ENCODE data around the gene CALU. TPM values are rescaled to one million over a fixed set of nuclear protein-coding genes. Genes with fewer than 3 reads are reported as not detected.

Gene CALU
- total and polyA plus RNA-seq, 2 donors (not counting 1 experiment from before 2014, with no cell fraction given): 5.1 to 11.2 TPM

DNA sequence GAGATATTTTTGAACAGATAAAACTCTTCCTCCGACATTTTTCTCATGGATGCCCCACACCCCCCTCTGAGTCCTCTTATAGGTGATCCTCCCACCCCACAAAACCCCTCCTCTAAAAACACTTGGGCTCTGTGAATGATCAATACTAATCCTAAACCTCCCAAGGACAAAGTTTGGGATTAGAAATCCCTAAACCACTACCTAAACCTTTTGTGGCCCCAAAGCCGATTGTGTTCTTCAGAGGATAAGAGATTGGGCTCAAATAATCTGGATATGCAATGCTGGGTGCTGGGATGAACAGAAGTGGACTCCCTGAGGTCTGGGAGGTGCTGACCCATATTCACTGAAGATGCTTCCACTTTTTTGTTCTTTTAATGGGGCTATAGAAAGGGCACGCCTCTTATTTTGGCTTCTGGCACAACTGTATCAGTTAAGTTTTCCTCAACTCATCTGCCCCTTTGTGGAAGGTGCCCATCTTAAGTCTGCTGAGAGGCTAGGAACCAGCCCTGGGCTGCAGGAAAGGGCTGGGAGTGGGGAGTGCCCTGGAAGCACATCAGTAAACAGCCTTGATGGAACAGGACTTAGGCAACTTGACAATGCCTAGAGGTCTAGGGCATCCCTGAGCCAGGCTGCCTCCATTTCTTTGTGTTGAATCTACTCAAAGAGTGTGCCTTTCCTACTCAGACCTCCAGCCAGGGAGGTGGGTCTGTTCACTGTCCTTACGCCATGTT is 36.8 kb downstream of the CALU start, which contains the start of gene OPN1SW:
OPN1SW (minus strand) TSS at position 51 of the 731 bp plus-strand sequence; CDS start at position 38, 13 bp downstream.
- Histone ChIP-seq H4K20me1 (ENCODE audit: control insufficient read depth, insufficient read depth, low read length, poor library complexity, severe bottlenecking) (no peaks in the 10 kb centered on the region), H2AFZ (ENCODE audit: insufficient read depth, low read depth, low read length, poor library complexity, severe bottlenecking) (no peak within 1 kb of the TSS), H3K4me1 (ENCODE audit: control insufficient read depth in 2 of 2, insufficient read depth in 2 of 2, low read length in 2 of 2) (no peaks in the 10 kb centered on the region), H3K27ac (ENCODE audit: low read length in 2 of 2) (no peak within 1 kb of the TSS), H3K9me3 (ENCODE audit: control extremely low read depth in 1 of 3, control insufficient read depth in 2 of 3, insufficient read depth in 1 of 3, low read length in 2 of 3) (peaks cover 2 to 7% (median 3%) of the 10 kb centered on the region in 3 donors), H3K9ac (ENCODE audit: low read length) (no peak within 1 kb of the TSS), H3K79me2 (ENCODE audit: control insufficient read depth, insufficient read depth, low read length) (no peaks in the 10 kb centered on the region), H3K4me2 (replicated peaks; ENCODE audit: low read depth, low read length, poor library complexity, severe bottlenecking) (no peak within 1 kb of the TSS), H3K27me3 (replicated peaks in 1 of 4; ENCODE audit: control extremely low read depth in 1 of 4, control insufficient read depth in 3 of 4, insufficient read depth in 4 of 4, low read length in 3 of 4) (peaks cover 0 to 5% (median 2%) of the 10 kb centered on the region in 4 experiments), H3K36me3 (replicated peaks in 1 of 2; ENCODE audit: control extremely low read depth in 1 of 2, control insufficient read depth in 1 of 2, extremely low read depth in 1 of 2, insufficient read depth in 2 of 2, low read length in 1 of 2) (peaks cover 0 to 20% of the 10 kb centered on the region in 2 experiments), H3K4me3 (ENCODE audit: control extremely low read depth in 1 of 5, extremely low read depth in 1 of 5, insufficient read depth in 1 of 5, low read depth in 2 of 5, low read length in 4 of 5) (no peak within 1 kb of the TSS)
- WGBS (ENCODE audit: insufficient coverage): 100% methylated on average over 2 of the region's 4 CpGs
- ChIA-PET POLR2A (no interaction called here), CTCF (no interaction called here)
- Mint-ChIP-seq H3K27me3 (peaks cover 7% of the 10 kb centered on the region), H3K27ac (no peak within 1 kb of the TSS), H3K4me3 (no peak within 1 kb of the TSS), H3K4me1 (no peaks in the 10 kb centered on the region), H3K9me3 (ENCODE audit: insufficient read depth) (peaks cover 7% of the 10 kb centered on the region)
- TF ChIP-seq, protein P1, sequence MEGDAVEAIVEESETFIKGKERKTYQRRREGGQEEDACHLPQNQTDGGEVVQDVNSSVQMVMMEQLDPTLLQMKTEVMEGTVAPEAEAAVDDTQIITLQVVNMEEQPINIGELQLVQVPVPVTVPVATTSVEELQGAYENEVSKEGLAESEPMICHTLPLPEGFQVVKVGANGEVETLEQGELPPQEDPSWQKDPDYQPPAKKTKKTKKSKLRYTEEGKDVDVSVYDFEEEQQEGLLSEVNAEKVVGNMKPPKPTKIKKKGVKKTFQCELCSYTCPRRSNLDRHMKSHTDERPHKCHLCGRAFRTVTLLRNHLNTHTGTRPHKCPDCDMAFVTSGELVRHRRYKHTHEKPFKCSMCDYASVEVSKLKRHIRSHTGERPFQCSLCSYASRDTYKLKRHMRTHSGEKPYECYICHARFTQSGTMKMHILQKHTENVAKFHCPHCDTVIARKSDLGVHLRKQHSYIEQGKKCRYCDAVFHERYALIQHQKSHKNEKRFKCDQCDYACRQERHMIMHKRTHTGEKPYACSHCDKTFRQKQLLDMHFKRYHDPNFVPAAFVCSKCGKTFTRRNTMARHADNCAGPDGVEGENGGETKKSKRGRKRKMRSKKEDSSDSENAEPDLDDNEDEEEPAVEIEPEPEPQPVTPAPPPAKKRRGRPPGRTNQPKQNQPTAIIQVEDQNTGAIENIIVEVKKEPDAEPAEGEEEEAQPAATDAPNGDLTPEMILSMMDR (IDR thresholded peaks at IDR 0.05): no peak
- no peak for TF ChIP-seq EZH2 (IDR thresholded peaks at IDR 0.05; ENCODE audit: borderline replicate concordance, insufficient read depth, low read depth, low read length, poor library complexity, severe bottlenecking)
- DNase-seq (no peak), ATAC-seq (ENCODE audit: low read depth) (no peak)
- intact Hi-C loops (cut with micrococcal nuclease): no loop called here

Measured in B cell (primary cell).